ENCODE results near the gene KCNQ1OT1. TPM values are rescaled to one million over a fixed set of nuclear protein-coding genes. Genes with fewer than 3 reads are reported as not detected.

KCNQ1OT1 gene
- total RNA-seq, 1 donor from 2014 or later = 2.2 TPM

DNA sequence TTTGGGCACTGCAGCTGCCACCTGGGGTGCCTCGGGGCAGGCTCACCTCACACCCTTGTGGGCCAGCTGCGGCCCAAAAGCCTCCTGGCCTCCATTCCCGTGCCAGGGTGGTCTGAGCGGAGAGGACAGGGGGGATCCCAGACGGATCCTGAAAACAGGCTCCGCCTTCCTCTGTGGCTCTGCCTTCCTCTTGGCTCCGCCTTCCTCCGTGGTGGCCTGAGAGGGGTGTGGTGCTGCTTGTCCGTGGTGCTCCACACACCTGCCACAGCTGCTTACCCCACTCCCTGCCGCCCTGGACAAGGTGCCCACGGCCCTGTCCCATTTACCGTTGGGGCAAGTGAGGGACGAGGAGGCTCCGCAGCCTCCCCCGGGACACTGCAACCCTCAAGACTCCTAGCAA lies 23.2 kb upstream of the KCNQ1OT1 start:
- no peak for DNase-seq (ENCODE audit: extremely low read depth, low read depth, low spot score)

DNA sequence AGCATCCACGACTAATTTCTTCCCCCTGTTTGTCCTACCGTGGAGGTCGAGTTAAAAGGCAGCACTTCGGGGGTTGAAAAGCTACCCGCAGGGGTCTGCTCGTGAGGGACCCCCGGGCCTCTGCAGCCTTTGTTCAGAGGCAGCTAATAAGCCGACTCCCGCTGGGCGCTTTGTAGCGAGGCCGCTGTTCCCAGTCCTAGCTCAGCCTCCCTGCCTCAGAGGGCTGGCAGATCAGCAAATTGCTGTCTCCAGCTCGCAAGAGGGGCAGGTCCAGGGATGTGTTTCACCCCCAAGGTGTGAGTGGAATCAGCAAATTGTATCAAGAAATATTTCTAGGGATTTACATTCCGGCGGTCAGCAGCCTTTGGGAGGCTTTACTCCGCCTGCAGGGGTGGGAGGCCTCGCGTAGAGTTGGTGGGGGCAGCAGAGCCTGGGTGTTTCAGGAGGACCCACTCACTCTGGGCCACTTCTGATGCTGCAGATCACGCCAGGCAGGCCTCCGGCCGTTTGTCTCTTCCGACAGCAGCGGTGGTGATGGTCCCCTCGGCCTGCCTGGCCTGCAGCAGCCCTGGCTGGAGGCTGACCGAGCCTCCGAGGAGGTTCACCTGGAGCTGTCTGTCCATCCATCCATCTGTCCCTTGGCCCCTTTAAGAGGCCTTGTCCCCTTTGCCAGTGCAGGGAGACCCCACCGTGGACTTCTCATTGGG lies 21.6 kb upstream of the KCNQ1OT1 start:
- DNase-seq (ENCODE audit: extremely low read depth, low read depth, low spot score) = no peak

GRCh38 chr11:2719831-2720590 lies 20.2 kb upstream of the KCNQ1OT1 start:
- DNase-seq (ENCODE audit: extremely low read depth, low read depth, low spot score) = no peak

GRCh38 chr11:2718817-2719438 lies 19.1 kb upstream of the KCNQ1OT1 start:
- DNase-seq (ENCODE audit: extremely low read depth, low read depth, low spot score) = no peak

- DNase-seq (ENCODE audit: extremely low read depth, low read depth, low spot score) = no peak
Measured at GRCh38 chr11:2717561-2718325, 17.9 kb upstream of the KCNQ1OT1 start.

DNA sequence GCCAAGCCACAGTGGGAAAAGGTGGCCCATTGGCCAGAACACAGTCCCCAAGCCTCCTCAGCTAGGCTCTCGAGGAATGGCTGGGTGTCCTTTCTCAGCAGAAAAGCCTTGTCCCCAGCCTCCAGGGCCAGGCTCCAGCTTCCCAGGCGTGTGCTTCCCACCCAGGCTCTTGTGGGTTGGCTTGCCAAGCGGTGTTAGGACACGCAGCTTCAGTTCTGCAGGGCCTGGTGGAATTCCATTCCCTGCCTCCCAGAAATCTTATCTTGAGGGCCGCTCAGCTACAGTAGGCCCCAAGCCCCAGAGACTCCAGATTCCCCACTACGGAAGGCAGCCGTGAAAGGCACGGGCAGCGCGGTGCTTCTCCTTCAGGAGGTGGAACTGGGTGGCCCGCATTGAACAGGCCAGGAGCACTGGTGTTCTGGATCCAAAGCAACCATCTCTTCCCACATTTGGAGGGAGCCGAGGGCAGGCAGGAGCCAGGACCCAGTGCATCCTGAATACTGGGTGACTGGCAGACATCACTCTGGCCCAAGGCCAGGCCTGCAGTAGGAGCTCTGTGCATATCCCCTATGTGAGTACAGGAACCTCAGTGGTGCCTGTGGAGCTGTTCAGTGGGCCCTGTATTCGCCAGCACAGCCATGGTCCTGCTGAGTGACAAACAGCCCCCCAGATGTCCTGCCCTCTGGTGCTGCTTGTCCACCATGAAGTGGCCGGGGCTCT lies 16.7 kb upstream of the KCNQ1OT1 start:
- DNase-seq (ENCODE audit: extremely low read depth, low read depth, low spot score) = no peak

GRCh38 chr11:2715716-2716350 lies 16.0 kb upstream of the KCNQ1OT1 start:
- DNase-seq (ENCODE audit: extremely low read depth, low read depth, low spot score) = no peak

DNA sequence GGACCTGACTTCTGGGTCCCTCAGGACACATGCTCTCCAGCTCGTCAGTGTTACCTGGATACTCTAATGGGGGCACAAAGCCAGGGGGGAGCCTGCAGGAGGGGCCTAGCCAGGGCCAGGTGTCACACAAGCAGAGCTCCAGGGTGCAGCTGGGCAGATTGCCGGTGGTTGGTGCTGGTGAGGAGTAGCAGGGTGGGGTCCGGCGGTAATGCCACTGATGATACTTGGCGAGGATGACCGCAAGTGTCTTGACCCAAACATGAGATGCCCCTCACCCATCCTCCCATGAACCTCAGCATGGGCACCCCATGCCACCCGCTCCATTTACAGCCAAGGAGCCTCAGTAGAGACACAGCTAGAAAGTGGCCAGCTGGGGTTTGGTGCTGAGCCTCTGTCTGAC lies 15.1 kb upstream of the KCNQ1OT1 start:
- DNase-seq (ENCODE audit: extremely low read depth, low read depth, low spot score) = no peak

DNA sequence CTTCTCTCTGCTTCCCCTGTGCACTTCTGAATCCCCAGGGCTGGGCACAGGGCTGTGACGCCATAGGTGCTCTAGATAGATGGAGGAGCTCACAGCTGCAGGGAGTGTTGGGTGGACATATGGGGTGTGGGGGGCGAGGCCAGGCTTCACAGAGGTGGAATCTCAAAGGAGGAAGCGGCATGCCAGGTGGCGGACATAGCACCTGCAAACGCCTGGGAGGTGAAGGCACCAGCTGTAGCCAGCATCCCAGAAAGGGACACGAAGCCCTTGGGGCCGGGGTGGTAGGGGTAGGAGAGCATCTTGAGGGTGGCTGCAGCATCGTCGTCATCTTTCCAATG lies 14.6 kb upstream of the KCNQ1OT1 start:
- DNase-seq (ENCODE audit: extremely low read depth, low read depth, low spot score) = no peak

DNA sequence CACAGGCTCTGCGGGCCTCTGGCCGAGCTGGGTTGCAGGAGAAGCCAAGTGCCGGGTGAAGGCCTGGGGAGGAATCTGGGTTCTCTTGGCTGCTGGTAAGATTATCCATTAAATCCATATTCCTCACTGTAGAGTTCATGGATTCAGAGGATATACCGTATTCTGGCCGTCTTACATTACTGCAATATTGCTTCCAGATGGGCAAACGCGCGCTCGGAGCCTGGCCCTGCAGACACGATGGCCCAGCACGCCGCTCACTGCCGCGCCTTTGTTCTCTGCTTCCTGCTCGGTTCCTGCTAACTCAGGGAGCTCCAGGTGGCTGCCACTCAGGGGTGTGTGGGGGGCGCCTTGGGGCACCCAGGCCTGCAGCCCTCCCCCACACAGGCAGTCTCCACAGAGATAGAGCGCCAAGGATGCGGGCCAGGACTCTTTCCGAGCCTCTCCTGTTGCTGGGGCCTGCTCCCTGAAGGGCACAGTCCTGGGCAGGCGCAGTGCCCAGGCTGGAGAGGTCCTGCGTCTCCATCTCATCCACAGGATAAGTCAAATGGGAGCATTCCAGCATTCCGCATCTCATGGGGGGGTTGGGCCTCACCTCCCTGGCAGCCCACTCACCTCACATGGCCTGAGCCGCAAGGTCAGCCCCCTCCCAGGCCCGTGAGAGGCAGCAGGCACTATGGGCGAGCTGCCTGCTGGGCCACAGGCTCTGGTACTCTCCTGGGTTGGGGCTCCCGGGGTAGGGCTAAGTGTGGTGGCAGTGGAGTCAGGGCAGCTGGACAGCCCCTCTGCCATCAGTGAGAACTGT lies 14.1 kb upstream of the KCNQ1OT1 start:
- DNase-seq (ENCODE audit: extremely low read depth, low read depth, low spot score) = no peak

GRCh38 chr11:2713094-2713493 lies 13.3 kb upstream of the KCNQ1OT1 start:
- DNase-seq (ENCODE audit: extremely low read depth, low read depth, low spot score) = no peak

DNA sequence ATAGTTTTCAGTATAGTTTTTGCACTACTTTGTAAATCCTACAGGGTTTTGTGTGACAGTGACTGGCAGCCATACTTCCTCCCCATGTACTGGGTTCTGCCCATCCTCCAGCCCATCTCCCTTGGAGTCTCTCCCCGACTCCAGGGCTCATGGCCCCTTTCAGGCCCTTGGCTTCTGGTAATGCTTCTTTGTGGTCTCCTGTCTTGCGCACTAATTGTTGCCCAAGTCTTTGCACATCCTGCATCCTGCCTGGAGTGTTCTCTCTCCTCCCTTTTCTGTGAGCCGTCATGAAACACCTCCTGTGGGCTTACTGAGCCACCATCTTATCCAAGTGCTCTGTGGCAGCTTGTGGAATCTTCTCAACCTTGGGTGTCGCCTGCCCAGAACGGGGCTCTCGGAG lies 11.4 kb upstream of the KCNQ1OT1 start:
- DNase-seq (ENCODE audit: extremely low read depth, low read depth, low spot score) = no peak

DNA sequence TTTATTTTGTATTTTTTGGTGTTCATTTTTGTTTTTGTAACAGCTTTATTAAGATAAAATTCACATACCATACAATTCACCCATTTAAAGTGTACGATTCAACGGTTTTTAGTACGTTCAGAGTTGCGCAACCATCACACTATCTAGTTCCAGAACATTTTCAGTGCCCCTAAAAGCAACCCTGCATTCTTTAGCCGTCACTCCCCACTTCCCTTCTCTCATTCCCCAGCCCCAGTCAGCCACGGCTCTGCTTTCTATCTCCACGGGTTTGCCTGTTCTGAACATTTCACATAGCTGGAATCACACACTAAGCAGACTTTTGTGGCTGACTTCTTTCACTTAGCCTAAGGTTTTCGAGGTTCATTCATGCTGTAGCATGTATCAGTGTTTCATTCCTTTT lies 9.6 kb upstream of the KCNQ1OT1 start:
- DNase-seq (ENCODE audit: extremely low read depth, low read depth, low spot score) = no peak

DNA sequence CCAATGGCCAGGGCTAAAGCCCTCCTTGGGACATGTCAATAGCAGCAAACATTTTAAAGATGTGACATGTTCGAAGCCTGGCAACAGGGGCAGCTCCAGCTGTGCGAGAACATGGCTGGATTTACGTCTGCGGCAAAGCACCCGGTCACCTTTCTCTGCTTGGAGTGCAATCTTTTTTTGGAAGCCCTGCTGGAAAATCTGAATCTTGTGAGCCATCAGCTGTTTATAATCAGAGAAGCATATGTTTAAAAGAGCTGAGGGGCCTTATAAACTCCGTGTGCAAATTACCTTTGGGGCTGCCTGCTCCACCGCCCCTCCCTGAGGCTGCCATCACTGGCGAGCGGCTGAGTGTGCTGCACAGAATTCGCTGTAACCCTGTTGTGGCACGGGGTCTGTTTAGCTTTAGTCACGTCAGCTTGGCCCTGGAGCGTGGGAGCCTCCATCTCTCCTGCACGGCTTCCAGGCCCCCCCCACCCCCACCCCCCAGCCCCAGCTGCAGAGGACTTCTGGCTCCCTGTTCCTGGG lies 9.0 kb upstream of the KCNQ1OT1 start:
- no peak for DNase-seq (ENCODE audit: extremely low read depth, low read depth, low spot score)

- DNase-seq (ENCODE audit: extremely low read depth, low read depth, low spot score) = no peak
Measured at GRCh38 chr11:2708151-2708581, 8.4 kb upstream of the KCNQ1OT1 start.

DNA sequence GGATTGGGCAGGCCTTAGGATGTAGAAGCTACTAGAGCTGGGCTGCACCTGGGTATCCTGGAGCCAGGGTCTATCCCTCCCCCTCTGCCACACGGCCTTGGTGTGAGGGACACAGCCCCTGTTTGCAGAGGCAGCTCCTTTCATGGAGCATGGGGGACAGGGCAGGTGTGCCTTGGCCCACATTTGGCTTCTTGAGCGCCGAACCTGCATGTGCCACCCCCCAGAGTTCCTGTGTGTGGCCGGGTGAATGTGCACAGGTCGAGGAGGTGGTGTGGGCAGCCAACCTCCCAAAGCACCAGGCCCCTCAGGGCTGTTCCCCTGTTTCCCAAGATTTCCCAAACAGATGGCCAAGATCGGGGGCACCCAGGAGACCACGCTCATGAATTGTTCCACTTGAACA lies 7.9 kb upstream of the KCNQ1OT1 start:
- DNase-seq (ENCODE audit: extremely low read depth, low read depth, low spot score) = no peak

GRCh38 chr11:2706321-2706720 lies 6.5 kb upstream of the KCNQ1OT1 start:
- no peak for DNase-seq (ENCODE audit: extremely low read depth, low read depth, low spot score)

DNA sequence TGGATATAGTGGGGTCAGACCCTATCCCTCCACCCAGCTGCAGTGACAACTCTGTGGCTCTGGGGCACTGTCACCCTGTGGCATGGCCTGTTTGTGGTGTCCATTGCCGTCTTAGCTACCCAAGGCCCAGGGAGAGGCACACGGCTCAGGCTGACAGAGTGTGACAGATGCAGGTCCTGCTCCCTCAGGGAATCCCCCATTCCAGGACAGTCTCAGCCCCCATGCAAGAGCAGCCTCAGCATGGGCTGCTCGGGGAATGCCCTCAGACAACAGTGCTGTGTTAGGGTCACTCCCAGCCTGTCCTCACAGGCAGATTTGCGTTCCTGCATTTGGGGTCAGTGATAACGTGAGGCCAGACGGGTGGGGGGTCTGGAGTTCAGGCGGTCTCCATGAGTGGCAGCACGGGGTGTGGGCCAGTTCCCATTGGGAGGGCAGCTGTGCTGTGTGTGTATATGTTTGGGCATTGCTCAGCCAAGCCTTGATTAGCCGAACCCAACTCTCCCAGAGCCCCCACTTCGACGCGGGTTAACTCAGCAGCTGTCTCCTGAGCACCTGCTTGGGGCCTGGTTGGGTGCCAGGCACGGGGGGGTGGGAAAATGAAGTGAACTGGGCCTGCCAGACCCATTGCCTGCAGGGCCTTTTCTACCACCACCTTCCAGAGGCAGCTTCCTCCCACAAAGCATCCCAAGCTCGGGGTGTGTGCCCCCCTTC lies 5.3 kb upstream of the KCNQ1OT1 start:
- no peak for DNase-seq (ENCODE audit: extremely low read depth, low read depth, low spot score)

Data from glomerular endothelial cell (primary cell).